Medulla oblongata (tissue), 1 donor: Measurements from ENCODE around the gene ZDHHC14.
"Not testable (repeated sequence)": the region's sequence is repeated elsewhere in the genome, so short reads cannot be mapped to it uniquely, and the experiment has no call there.

Source experiments
- DNase-seq: peaks from one replicate; pipeline ENCODE4 v3.0.0-alpha.2; 2015; ENCODE audit errors: extremely low spot score

Gene ZDHHC14

GRCh38 chr6:157406661-157407060 lies 25.7 kb downstream of the ZDHHC14 start:
- DNase-seq = peak; percentile 58

DNA sequence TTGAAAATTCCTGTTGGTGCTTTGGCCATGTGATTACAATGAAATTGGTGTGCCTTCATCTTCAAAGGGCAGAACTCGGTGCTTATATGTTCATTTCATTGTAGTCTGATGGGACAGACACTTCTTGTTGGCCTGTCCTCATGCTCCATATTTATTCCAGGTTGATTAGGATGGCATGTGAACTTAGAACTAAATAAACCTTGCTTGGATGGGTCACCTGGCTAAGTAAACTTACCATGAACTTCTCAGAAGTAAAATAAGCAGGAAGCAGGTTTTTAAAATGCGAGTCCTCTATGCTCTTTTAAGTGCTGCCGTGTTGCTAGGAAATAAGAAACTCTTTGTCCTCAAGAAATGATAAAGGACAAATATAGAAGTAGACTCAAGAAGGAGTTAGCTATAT lies 26.7 kb downstream of the ZDHHC14 start:
- DNase-seq = no peak

DNA sequence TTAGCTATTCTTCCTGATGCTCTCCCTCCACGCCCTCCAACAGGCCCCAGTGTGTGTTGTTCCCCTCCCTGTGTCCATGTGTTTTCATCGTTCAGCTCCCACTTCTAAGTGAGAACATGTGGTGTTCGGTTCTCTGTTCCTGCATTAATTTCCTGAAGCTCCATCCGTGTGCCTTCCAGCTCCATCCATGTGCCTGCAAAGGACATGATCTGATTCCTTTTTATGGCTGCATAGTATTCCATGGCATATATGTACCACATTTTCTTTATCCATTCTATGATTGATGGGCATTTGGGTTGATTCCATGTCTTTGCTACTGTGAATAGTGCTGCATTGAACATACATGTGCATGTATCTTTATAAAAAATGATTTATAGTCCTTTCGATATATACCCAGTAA lies 27.4 kb downstream of the ZDHHC14 start:
- not testable (repeated sequence) for DNase-seq

DNA sequence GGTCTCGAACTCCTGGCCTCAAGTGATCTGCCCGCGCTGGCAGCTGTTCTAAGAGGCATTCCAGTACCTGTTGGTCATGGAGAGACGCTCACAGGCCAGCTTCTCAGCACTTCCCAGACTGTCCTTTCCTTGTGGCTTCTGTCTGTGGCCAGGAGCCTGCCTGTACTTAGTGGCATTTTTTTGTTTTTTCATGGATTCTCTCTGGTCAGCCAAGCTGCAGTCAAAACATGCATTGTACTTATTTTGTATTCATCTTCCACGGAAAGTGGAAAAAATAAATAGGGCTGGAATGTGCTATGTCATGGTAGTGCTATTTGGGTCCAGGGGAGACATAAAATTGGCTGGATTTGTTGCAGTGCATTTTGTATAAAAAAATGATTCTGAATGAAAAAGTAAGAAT lies 29.1 kb downstream of the ZDHHC14 start:
- no peak for DNase-seq

- DNase-seq = no peak
These were observed 30.4 kb downstream of the ZDHHC14 start for GRCh38 chr6:157411368-157411767.

- DNase-seq = no peak
These were observed 31.8 kb downstream of the ZDHHC14 start for GRCh38 chr6:157412791-157413190.

DNA sequence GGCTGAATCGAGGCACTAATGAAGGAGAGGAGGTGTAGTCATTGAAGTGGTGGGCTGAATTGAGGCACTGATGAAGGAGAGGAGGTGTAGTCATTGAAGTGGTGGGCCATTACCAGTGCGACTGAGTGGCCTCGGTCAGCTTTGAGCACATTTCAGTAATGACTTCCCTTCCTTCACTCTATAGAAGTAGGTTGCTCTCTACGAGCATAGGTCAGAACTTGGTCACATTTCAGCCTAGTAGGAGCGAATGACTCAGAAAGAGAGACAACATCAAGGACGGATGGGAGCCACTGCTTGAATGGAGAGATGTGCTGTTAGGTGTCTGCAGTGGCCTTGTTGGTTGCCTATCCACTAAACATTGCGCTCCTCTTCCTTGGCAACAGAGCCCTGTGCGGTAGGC lies 39.5 kb downstream of the ZDHHC14 start:
- DNase-seq = no peak

DNA sequence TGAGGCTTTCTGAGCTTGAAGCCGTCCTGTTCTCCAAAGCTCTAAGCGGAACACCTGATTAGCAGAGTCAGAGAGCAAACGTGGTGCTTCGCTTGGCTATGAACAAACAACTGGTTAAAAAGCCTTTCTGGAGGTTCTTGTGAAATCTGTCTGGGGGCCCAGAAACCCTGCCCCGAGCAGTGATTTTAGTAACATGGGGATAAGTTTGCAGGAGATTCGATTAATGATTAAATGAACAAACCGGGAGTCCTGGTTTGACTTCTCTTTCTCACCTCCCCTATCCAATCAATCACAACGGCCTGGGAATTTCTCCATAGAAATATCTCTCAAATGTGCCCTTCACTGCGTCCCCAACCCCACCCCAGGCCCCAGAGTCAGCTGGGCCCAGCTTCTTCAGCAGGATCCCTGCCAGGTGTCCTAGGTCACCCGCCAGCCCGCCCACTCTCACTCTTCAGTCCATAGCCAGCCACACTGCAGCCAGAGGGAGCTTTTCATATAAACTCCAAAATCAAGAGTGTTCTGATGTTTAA lies 43.6 kb downstream of the ZDHHC14 start:
- no peak for DNase-seq

DNA sequence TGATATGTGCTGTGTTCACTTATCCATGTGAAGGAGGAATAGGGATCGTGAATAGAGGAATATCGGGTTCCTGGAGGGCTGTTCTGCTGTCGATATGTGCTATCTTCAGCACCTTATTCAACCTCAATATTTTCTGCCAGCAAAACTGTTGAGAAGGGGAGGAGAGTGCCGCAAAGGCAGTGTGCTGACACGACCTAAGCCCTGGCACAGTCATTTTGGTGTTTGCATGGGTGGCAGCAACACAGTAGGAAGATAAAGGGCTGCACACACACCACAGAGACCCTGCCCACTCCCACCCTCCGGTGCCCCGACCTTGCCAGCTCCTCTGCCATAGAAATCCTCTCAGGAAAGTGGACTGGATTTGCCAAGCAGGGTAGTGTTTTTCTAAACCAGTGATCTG lies 47.0 kb downstream of the ZDHHC14 start:
- DNase-seq = no peak

- DNase-seq = no peak
These were observed 47.6 kb downstream of the ZDHHC14 start for GRCh38 chr6:157428427-157429202.

DNA sequence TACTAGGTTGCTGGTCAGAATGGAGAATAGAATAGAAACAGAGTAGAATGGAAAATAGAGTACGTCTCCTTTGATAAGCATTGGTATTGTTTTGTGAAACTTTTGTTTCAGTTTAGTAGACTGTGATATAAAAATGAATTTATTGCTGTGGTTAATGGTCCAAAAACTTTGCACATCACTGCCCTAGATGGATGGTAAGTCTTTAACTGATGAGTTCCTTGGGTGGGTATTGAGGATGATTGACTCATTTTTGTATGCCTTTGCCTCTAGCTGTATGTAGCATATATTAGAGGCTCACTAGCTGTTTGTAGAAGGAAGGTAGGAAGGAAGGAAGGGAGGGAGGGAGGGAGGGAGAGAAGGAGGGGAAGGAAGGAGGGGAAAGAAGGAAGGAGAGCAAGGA lies 48.3 kb downstream of the ZDHHC14 start:
- DNase-seq = no peak

DNA sequence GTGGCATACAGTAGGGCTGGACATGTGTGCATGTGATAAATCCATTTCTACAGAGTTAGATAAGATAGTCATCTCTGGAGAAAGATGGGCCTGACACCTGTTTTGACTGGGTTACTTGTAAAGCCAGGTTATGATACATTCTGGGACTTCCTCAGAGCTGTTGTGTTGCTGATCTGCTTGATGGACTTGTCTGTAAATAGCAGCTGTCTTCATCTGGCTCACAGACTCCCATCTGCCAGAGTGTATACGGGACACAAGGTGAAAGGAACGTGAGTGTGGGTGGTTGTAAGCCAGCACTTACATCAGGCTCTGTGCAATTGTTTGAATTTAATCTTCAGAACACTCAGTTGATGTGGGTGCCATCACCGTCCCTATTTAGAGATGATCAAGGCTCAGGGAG lies 49.8 kb downstream of the ZDHHC14 start:
- DNase-seq = no peak

DNA sequence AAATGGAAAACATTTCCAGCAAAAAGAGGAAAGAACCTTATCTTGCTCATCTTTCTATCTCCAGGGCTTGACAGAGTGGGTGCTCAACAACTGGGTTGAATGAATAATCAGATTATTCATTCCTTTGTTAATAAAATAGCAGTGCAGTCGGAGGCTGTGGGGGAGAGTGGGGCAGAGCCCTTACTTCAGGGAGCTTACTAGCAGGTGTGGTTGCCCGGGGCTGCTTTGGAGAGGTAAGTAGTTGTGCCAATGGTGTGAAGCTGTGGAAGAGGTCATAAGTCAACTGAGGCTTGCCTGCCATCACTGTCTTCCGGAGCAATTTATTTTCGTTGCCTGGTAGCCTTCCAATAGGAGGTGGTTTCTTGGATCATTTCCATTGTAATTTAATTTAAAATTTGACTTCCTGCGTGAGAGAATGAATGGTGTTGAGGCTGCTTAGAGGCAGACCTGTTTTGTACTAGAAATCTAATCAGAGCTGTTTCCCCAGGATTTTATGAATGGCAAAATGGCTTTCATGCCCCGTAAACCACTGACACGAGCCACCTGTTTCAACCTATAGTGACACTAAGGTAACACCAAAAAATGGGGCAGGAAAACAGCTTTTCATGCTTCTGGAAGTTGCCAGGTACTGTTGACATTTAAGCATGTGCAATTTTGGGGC lies 51.4 kb downstream of the ZDHHC14 start:
- DNase-seq = no peak

DNA sequence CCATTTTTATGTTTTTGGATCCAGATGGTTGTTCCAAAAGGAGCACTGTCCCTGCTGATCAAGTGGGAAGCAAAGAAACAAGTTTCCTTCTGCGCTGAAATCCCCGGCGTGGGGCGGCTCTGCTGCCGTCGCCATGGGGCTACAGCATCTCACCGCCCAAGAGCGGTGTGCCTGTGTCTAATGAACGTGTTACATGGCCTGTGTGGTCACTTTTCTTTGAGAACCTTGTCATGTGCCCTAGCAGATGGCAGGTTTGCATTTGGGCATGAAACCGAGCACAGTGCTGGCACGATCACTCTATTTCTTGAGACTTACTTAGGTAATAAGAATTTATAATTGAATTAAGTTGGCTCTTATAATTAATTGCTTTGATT lies 51.9 kb downstream of the ZDHHC14 start:
- DNase-seq = no peak

- DNase-seq = no peak
These were observed 52.7 kb downstream of the ZDHHC14 start for GRCh38 chr6:157433678-157434081.

GRCh38 chr6:157434349-157435033 lies 53.5 kb downstream of the ZDHHC14 start:
- DNase-seq = peak; percentile 87

DNA sequence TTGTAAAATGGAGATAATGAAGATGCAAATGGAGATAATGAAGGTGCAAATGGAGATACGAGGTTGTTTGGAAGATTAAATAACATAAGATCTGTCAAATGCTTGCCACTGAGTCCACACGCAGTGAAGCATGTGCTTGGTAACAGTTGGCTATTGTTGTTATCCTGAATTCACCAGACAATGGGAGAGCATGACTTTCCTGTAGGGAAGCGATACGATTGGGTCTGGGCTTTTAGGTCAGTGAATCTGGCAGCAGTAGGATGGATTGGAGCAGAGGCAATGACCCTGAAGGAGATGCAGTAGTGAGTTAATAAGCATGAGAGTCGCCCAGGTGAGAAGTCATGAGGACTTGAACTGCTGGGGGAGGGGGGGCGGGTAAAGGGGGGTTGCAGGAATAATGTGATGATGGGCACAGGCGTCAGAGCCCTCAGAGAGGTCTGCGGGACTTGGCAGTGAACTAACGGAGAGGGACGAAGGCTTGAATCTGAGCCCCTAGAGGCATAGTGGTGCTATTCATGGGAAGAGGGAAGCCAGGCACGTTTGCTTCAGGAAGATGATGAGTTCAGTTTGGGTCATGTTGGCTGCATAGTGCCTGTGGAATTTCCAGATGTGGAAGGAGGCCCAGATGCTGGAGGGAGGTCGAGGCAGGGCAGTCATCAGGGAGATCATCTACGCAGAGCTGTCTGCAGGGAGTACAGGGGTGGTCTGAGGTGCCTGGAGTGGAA lies 55.4 kb downstream of the ZDHHC14 start:
- DNase-seq = peak; percentile 85

DNA sequence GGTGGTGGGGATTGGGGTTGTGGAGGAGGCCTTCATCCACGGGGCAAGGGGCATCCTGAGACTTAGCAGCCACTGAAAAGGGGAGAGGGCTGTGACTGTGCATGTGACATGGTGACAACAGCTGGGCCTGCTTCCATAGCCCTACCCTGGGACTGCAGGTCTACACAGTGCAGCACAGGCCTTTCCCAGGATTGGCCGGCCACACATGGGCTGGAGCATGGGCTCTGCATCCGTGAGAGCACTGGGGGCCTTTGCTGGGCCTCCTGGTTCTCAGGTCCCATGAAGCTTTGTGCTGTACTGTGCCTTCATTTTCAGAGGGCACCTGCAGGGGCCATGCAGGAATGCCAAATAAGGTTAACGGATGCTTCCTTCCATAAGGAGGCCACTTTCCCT lies 56.0 kb downstream of the ZDHHC14 start:
- DNase-seq = no peak

DNA sequence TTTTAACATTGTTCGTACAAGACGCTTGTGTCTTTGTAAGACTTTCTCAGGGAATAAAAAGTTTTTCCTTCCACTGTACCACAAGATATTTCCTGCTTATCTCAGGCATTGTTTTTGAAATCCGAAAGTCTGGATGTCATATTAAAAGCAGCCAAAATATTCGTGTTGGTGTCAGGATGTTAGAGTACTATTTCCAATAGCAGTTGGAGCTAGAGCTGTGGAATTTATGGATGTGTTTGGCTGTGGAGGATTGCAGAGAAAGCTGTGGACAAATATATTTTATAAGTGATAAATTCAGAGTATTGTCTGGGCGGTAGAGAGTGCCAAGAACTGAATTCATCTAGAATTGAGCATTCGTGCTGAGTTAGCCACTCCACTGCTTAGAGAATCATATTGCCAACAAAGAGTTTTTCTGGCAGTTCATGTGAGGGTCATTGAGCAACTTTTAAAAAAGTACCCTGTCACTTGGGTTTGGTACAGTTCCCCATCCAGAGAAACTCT lies 57.7 kb downstream of the ZDHHC14 start:
- DNase-seq = peak; percentile 61

DNA sequence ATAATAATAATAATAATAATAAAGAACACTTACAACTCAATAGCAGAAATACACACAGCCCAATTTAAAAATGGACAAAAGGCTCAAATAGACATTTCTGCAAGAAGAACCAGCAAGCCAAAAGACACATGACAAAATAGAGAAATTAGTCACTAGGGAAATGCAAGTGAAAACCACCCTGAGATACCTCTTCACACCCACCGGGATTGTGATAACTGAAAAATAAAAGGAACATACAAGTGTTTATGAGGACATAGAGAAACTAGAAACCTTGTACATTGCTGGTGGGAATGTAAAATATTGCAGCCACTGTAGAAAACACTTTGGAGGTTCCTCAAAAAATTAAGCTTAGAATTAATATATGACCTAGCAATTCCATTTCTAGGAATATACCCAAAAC lies 59.2 kb downstream of the ZDHHC14 start:
- DNase-seq = no peak

GRCh38 chr6:157442291-157442690 lies 61.3 kb downstream of the ZDHHC14 start:
- no peak for DNase-seq
